Prostate gland (tissue), 2 donors: Measurements from ENCODE around the gene THSD4.

Experiments
- CTCF ChIP-seq, 4 experiments: fragments of 200-600 bp in 2 of 4; fragments of 450-650 bp in 2 of 4; sonication (generic) in 2 of 4; IDR thresholded peaks; 1 replicate in 3 of 4; 2 replicates in 1 of 4; pipeline ENCODE4 v1.5.1; 2016 to 2019; ENCODE audit warnings: antibody characterized with exemption in 4 of 4, mild to moderate bottlenecking in 2 of 4, moderate library complexity in 2 of 4
- POLR2A ChIP-seq: fragments of 450-650 bp; IDR thresholded peaks from one replicate; pipeline ENCODE4 v1.6.1; 2016; ENCODE audit warnings: antibody characterized with exemption, mild to moderate bottlenecking

- TF ChIP-seq CTCF (IDR thresholded peaks at IDR 0.05), result no peak
- no peak for TF ChIP-seq POLR2A
These were observed 461.8 kb downstream of the THSD4 start for GRCh38 chr15:71577071-71577470.
